BLaER1 treated with 17β-estradiol and CSF1 and Interleukin-3, amounts not matched to agents 10 nM and 100 nM (cell line): Measurements from ENCODE around the gene ATP6V1F.

Experiments
- H3K27ac ChIP-seq, 11 experiments: shearing (Covaris generic); formaldehyde crosslinking; 2 replicates each; pipeline ENCODE4 v1.8.1; 2022
- H3K27me3 ChIP-seq, 11 experiments: shearing (Covaris generic); formaldehyde crosslinking; 2 replicates each; pipeline ENCODE4 v1.8.1; 2022
- H3K36me3 ChIP-seq, 11 experiments: shearing (Covaris generic); formaldehyde crosslinking; 2 replicates each; pipeline ENCODE4 v1.8.1; 2022
- H3K4me1 ChIP-seq, 10 experiments: shearing (Covaris generic); formaldehyde crosslinking; 2 replicates each; pipeline ENCODE4 v1.8.1; 2022
- H3K4me2 ChIP-seq, 11 experiments: shearing (Covaris generic); formaldehyde crosslinking; 2 replicates each; pipeline ENCODE4 v1.8.1; 2022
- H3K4me3 ChIP-seq, 10 experiments: shearing (Covaris generic); formaldehyde crosslinking; 2 replicates each; pipeline ENCODE4 v1.8.1; 2022
- H3K9ac ChIP-seq, 11 experiments: shearing (Covaris generic); formaldehyde crosslinking; 2 replicates each; pipeline ENCODE4 v1.8.1; 2022
- H3K9me3 ChIP-seq, 11 experiments: shearing (Covaris generic); formaldehyde crosslinking; replicated peaks in 1 of 11; 2 replicates each; pipeline ENCODE4 v1.8.1; 2022
- H4K20me1 ChIP-seq, 11 experiments: shearing (Covaris generic); formaldehyde crosslinking; 2 replicates each; pipeline ENCODE4 v1.8.1; 2022
- Cebpa-rat ChIP-seq, 11 experiments: shearing (Covaris generic); IDR thresholded peaks; 2 replicates each; pipeline ENCODE4 v1.8.1; 2022

Gene ATP6V1F

DNA sequence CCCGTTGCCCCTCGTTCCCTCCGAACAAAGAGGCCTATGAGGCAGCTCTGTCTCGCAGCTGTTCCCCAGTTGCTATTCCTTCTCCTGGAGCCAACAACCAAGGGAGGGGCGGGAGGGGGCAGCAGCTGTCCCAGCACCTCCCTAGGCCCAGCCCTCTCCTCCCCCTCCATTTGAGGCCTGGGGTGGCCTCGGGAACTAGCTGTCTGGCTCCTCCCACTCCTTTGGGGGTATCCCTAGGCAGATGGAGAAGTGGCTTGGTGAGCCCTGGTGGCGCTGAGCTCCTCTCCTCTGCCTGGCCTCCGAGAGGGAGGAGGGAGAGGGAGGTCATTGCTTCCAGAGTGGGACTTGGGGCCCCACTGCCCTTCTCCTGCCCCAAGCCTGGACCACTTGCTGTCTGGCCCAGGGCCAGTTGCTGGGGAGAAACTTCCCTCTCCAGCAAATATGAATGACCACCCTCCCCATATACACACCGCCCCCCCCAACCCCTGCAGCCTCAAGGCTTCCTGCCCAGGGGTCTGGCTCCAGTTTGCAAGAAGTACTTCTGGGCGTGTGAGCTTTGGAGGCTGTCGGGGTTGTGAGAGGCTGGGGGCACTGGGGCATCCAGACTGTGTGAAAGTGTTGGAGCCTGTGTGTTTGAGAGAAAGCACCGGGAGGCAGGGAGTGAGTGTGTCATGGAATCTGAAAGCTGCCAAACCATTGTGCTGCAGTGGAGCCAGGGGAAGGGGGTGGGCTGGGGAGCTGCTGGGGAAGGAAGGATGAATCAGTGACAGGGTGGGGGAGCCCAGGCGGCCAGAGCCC is 29.3 kb upstream of the ATP6V1F start:
- peaks cover 38 to 48% (median 41%) of the 10 kb centered on the region in 10 experiments for H3K4me1 ChIP-seq
- H3K4me2 ChIP-seq, result peak overlapping the region; percentile 80 to 94 (median 87)
- H3K4me3 ChIP-seq, result no peak overlapping the region
- no peak for TF ChIP-seq Cebpa-rat (IDR thresholded peaks at IDR 0.05)
- H3K27me3 ChIP-seq, result peaks cover 28 to 45% (median 33%) of the 10 kb centered on the region in 11 experiments
- H3K27ac ChIP-seq, result no peak overlapping the region
- H3K36me3 ChIP-seq, result no peaks in the 10 kb centered on the region
- peaks cover 0 to 17% (median 0%) of the 10 kb centered on the region in 11 experiments; a peak in 4 of 22 replicates for H4K20me1 ChIP-seq
- no peaks in the 10 kb centered on the region for H3K9me3 ChIP-seq
- H3K9ac ChIP-seq, result no peak overlapping the region

DNA sequence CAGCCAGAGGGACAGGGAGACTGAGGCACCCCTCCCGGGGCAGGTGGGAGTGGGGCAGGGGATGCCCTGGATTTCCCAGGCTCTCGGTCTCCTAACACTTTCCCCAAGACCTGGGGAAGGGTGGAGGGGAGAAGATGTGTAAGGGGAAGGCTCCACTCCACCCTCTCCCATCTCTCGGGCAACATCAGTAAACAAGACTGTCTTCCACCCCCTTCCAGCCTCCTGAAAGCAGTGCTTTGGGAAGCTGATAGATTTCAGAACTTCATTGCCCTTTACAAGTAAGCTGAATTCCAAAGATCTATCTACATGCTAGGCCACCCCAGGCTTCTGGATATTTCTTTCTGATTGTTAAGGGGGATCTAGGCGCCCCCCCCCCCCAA is 28.7 kb upstream of the ATP6V1F start:
- Histone ChIP-seq H4K20me1 (peaks cover 0 to 17% (median 0%) of the 10 kb centered on the region in 11 experiments; a peak in 4 of 22 replicates), H3K27ac (no peak overlapping the region), H3K4me3 (no peak overlapping the region), H3K27me3 (peaks cover 26 to 39% (median 28%) of the 10 kb centered on the region in 11 experiments), H3K9ac (no peak overlapping the region), H3K4me1 (peaks cover 38 to 48% (median 41%) of the 10 kb centered on the region in 10 experiments), H3K9me3 (no peaks in the 10 kb centered on the region), H3K36me3 (no peaks in the 10 kb centered on the region), H3K4me2 (0 out of 22 replicates have a peak overlapping the region, but pooled peaks of 1 of the 11 experiments have one; percentile 94)
- no peak for TF ChIP-seq Cebpa-rat (IDR thresholded peaks at IDR 0.05)

DNA sequence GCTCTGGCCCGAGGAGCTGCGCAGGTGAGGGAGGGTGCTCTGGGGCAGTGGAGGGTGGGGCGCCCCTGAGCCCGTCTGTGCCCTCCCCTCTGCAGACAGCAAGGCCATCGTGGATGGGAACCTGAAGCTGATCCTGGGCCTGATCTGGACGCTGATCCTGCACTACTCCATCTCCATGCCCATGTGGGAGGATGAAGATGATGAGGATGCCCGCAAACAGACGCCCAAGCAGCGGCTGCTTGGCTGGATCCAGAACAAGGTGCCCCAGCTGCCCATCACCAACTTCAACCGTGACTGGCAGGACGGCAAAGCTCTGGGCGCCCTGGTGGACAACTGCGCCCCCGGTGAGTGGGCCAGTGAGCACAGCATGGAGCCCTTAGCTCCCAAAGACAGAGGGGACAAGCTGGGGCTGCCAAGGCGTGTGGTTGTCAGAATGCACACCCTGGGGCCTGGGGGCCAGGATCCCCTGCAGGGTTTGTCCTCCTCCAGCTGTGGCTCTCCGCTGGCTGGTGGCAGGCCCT is 27.4 kb upstream of the ATP6V1F start:
- Histone ChIP-seq H3K27me3 (peaks cover 13 to 26% (median 14%) of the 10 kb centered on the region in 11 experiments), H3K4me2 (no peak overlapping the region), H3K9me3 (no peaks in the 10 kb centered on the region), H3K27ac (no peak overlapping the region), H4K20me1 (peaks cover 0 to 17% (median 0%) of the 10 kb centered on the region in 11 experiments; a peak in 3 of 22 replicates), H3K4me3 (no peak overlapping the region), H3K36me3 (no peaks in the 10 kb centered on the region), H3K4me1 (peaks cover 31 to 37% (median 33%) of the 10 kb centered on the region in 10 experiments), H3K9ac (no peak overlapping the region)
- no peak for TF ChIP-seq Cebpa-rat (IDR thresholded peaks at IDR 0.05)

DNA sequence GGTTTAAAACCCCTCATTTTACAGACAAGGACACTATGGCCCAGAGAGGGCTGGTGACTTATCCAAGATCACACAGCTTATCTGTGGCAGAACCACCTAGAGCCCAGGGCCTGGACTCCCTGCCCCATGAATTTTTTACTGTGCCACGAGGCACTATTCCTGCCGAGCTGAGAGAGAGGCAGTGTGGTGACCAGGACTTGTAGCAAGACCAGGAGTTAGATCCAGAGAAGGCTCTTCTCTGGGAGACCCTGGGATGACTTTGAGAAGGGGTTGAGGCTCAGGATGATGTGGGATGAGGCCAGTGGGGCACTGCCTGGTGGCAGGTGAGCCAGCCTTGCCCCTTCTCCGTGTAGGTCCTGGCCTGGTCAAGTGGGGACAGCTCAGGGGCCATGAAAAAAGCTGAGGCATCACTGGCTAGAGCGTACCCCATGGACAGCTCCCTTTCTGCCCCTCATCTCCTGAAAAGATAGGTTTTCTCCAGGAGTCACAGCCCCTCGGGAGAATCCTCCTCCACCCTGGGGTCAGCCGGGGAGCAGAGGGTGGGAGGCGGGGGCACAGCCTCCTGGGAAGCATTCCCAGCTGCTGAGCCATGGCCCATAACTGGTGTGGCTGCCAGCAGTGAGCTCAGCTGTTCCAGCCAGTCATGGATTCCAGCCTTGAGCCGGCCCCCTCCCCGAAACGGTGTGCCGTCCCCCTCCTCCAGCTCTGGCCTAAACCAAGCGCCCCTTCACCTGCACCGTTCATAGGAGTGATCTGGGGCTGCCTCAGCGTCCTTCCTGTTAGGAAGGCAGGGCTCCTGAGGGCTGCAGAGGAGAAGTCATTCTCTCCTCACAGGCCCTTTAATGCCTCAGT is 26.6 kb upstream of the ATP6V1F start:
- no peak overlapping the region for H3K4me3 ChIP-seq
- H3K9ac ChIP-seq, result no peak overlapping the region
- peaks cover 24 to 30% (median 26%) of the 10 kb centered on the region in 10 experiments for H3K4me1 ChIP-seq
- H3K27ac ChIP-seq, result no peak overlapping the region
- peaks cover 5 to 18% (median 7%) of the 10 kb centered on the region in 11 experiments for H3K27me3 ChIP-seq
- H3K36me3 ChIP-seq, result no peaks in the 10 kb centered on the region
- H3K4me2 ChIP-seq, result no peak overlapping the region
- TF ChIP-seq Cebpa-rat (IDR thresholded peaks at IDR 0.05), result no peak
- no peaks in the 10 kb centered on the region for H3K9me3 ChIP-seq
- H4K20me1 ChIP-seq, result peaks cover 0 to 10% (median 0%) of the 10 kb centered on the region in 11 experiments; a peak in 1 of 22 replicates

DNA sequence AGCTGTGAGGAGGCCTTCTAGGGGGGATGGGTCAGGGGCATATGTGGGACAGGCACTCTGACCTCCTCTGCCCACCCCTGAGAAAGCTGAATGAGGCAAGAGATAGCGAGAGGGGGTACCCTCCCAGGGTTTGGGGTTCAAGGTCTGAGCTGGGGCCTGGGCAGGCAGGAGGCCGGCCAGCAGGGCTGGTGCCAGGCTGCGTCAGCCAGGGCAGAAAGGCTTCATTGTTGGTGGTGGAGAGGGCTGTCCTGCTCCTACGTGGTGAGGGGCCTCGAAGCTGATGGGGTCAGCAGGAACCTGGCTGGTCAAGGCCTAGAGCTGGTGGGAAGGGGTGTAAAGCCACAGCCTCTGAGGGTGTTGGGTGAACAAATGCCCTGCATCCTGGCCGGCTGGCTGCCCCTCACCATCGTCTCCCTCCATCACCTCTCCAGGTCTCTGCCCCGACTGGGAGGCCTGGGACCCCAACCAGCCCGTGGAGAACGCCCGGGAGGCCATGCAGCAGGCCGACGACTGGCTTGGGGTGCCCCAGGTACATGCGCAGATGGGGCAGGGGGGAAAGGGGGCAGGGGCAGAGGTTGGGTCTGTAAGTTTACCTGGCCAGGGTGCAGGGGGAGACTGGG is 25.8 kb upstream of the ATP6V1F start:
- no peak overlapping the region for H3K9ac ChIP-seq

DNA sequence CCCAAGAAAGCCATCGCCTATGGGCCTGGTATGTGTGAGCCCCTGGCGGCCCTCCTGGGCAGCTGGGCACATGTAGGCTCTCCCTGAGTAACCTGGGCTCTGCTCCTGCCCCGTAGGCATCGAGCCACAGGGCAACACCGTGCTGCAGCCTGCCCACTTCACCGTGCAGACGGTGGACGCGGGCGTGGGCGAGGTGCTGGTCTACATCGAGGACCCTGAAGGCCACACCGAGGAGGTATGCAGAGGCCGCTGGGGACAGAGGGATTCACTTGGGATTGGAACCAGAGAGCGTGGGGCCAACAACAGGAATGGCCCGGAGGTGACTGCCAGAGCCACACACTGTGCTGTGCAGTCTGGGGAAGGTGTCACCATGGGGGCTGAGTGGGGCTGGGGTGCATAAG is 25.1 kb upstream of the ATP6V1F start:
- peaks cover 10 to 19% (median 15%) of the 10 kb centered on the region in 10 experiments for H3K4me1 ChIP-seq
- H3K36me3 ChIP-seq, result no peaks in the 10 kb centered on the region
- H3K4me2 ChIP-seq, result no peak overlapping the region
- H3K9ac ChIP-seq, result no peak overlapping the region
- H3K4me3 ChIP-seq, result no peak overlapping the region
- H3K27me3 ChIP-seq, result peaks cover 0 to 5% (median 0%) of the 10 kb centered on the region in 11 experiments; a peak in 3 of 22 replicates
- no peaks in the 10 kb centered on the region for H3K9me3 ChIP-seq
- H4K20me1 ChIP-seq, result peaks cover 0 to 7% (median 0%) of the 10 kb centered on the region in 11 experiments; a peak in 1 of 22 replicates
- no peak for TF ChIP-seq Cebpa-rat (IDR thresholded peaks at IDR 0.05)
- H3K27ac ChIP-seq, result no peak overlapping the region

More for the DNA sequence above, 25.8 kb upstream of the ATP6V1F start:
- no peak overlapping the region for H3K4me2 ChIP-seq
- no peak overlapping the region for H3K4me3 ChIP-seq
- H3K36me3 ChIP-seq, result no peaks in the 10 kb centered on the region
- H3K4me1 ChIP-seq, result peaks cover 15 to 26% (median 20%) of the 10 kb centered on the region in 10 experiments
- no peak overlapping the region for H3K27ac ChIP-seq
- H4K20me1 ChIP-seq, result peaks cover 0 to 7% (median 0%) of the 10 kb centered on the region in 11 experiments; a peak in 1 of 22 replicates
- no peak for TF ChIP-seq Cebpa-rat (IDR thresholded peaks at IDR 0.05)
- H3K9me3 ChIP-seq, result no peaks in the 10 kb centered on the region
- peaks cover 0 to 10% (median 0%) of the 10 kb centered on the region in 11 experiments; a peak in 6 of 22 replicates for H3K27me3 ChIP-seq

DNA sequence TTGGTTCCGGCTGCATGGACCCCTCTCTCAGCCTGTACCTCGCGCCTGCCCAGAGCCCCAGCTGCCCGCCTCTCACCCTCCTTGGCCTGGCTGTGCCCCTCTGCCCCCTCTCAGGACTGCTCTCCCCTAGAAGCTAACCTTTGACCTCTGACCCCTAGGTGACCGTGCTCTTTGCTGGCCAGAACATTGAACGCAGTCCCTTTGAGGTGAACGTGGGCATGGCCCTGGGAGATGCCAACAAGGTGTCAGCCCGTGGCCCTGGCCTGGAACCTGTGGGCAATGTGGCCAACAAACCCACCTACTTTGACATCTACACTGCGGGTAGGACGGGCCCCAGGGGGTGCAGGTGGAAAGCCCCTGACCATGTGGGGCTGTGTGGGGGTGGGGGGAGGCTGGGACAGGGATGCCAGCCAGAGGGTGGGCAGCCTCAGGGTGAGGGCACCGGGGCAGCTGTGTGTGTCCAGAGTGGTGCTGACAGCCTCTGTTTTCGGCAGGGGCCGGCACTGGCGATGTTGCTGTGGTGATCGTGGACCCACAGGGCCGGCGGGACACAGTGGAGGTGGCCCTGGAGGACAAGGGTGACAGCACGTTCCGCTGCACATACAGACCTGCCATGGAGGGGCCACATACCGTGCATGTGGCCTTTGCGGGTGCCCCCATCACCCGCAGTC is 24.4 kb upstream of the ATP6V1F start:
- H3K9me3 ChIP-seq, result no peaks in the 10 kb centered on the region
- H3K27me3 ChIP-seq, result no peaks in the 10 kb centered on the region
- no peak for TF ChIP-seq Cebpa-rat (IDR thresholded peaks at IDR 0.05)
- no peak overlapping the region for H3K4me2 ChIP-seq
- H4K20me1 ChIP-seq, result peaks cover 0 to 7% (median 0%) of the 10 kb centered on the region in 11 experiments; a peak in 1 of 22 replicates
- H3K9ac ChIP-seq, result no peak overlapping the region
- H3K4me3 ChIP-seq, result no peak overlapping the region
- H3K27ac ChIP-seq, result no peak overlapping the region
- peaks cover 2 to 11% (median 7%) of the 10 kb centered on the region in 10 experiments; a peak in 19 of 20 replicates for H3K4me1 ChIP-seq
- H3K36me3 ChIP-seq, result no peaks in the 10 kb centered on the region
